Upper lobe of right lung (tissue), 1 donor: ENCODE measurements around the gene TENM4. TPM values are rescaled to one million over a fixed set of nuclear protein-coding genes. Genes with fewer than 3 reads are reported as not detected.
A peak's percentile ranks its signal among the peaks of the same experiment; 100 is the strongest.

Experiments used
- ATAC-seq: fragments of 200-7000 bp; cut with Tn5 transposase; one replicate; pipeline ENCODE4 v1.9.1; 2020; ENCODE audit warnings: mild to moderate bottlenecking, moderate library complexity
- DNase-seq: peaks from one replicate; pipeline ENCODE4 v3.0.0-alpha.2; 2020
- H3K27ac ChIP-seq: fragments of 200-600 bp; one replicate; pipeline ENCODE4 v1.8.0; 2022
- H3K27me3 ChIP-seq: fragments of 200-600 bp; one replicate; pipeline ENCODE4 v1.8.0; 2022; ENCODE audit warnings: mild to moderate bottlenecking
- H3K36me3 ChIP-seq: fragments of 200-600 bp; one replicate; pipeline ENCODE4 v1.8.0; 2022
- H3K4me1 ChIP-seq: fragments of 200-600 bp; one replicate; pipeline ENCODE4 v1.8.0; 2022
- H3K4me3 ChIP-seq: fragments of 200-600 bp; one replicate; pipeline ENCODE4 v1.8.0; 2022; ENCODE audit warnings: mild to moderate bottlenecking
- H3K9me3 ChIP-seq: fragments of 200-600 bp; one replicate; pipeline ENCODE4 v1.8.0; 2022
- CTCF ChIP-seq: fragments of 200-600 bp; IDR thresholded peaks from one replicate; pipeline ENCODE4 v1.8.0; 2022; ENCODE audit warnings: antibody characterized with exemption
- intact Hi-C: fragments of 100-400 bp; cut with DNase I; formaldehyde crosslinking; loops from one replicate; pipeline ENCODE4 v1.11.0; 2022
- total RNA-seq: library from RNA; stranded (reverse); fragmentation: NEBNext Ultra II Directional; extraction: Animal tissue kit (Norgen Biotek cat#: 25700); gene quantifications from one replicate; pipeline ENCODE4 v1.2.1, GENCODE V29; 2021
- donor health status: DM: no; HTN: yes; CAD: no; lungs with severe emphysema.

TENM4 gene
- total RNA-seq, 1 donor from 2014 or later, result 4.3 TPM

- Histone ChIP-seq H3K4me1 (peaks cover 3% of the 10 kb centered on the region), H3K36me3 (no peaks in the 10 kb centered on the region), H3K4me3 (no peak overlapping the region), H3K27me3 (no peaks in the 10 kb centered on the region), H3K9me3 (no peaks in the 10 kb centered on the region), H3K27ac (no peak overlapping the region)
- intact Hi-C loops, result no loop called here
- no peak for DNase-seq
- no peak for ATAC-seq
- TF ChIP-seq CTCF, result no peak
These were observed 708.6 kb downstream of the TENM4 start for GRCh38 chr11:78732246-78732645.

GRCh38 chr11:78731027-78731426 is 709.8 kb downstream of the TENM4 start:
- Histone ChIP-seq H3K4me1 (peaks cover 3% of the 10 kb centered on the region), H3K27ac (no peak overlapping the region), H3K9me3 (no peaks in the 10 kb centered on the region), H3K4me3 (no peak overlapping the region), H3K36me3 (no peaks in the 10 kb centered on the region), H3K27me3 (no peaks in the 10 kb centered on the region)
- no peak for TF ChIP-seq CTCF
- ATAC-seq, result peak; percentile 36
- intact Hi-C loops, result no loop called here
- no peak for DNase-seq

GRCh38 chr11:78730267-78730824 is 710.5 kb downstream of the TENM4 start:
- Histone ChIP-seq H3K4me1 (peaks cover 3% of the 10 kb centered on the region), H3K27ac (no peak overlapping the region), H3K9me3 (no peaks in the 10 kb centered on the region), H3K36me3 (no peaks in the 10 kb centered on the region), H3K4me3 (no peak overlapping the region), H3K27me3 (no peaks in the 10 kb centered on the region)
- no peak for TF ChIP-seq CTCF
- intact Hi-C loops, result no loop called here
- ATAC-seq, result no peak
- no peak for DNase-seq

- peaks cover 3% of the 10 kb centered on the region for H3K4me1 ChIP-seq
- H3K27ac ChIP-seq, result no peak overlapping the region
- no peaks in the 10 kb centered on the region for H3K36me3 ChIP-seq
- ATAC-seq, result peak; percentile 79
- no peaks in the 10 kb centered on the region for H3K9me3 ChIP-seq
- H3K27me3 ChIP-seq, result no peaks in the 10 kb centered on the region
- no peak for DNase-seq
- H3K4me3 ChIP-seq, result no peak overlapping the region
- intact Hi-C loops, result no loop called here
- TF ChIP-seq CTCF, result no peak
These were observed 713.0 kb downstream of the TENM4 start for GRCh38 chr11:78727816-78728215.

- no peak overlapping the region for H3K4me3 ChIP-seq
- H3K9me3 ChIP-seq, result no peaks in the 10 kb centered on the region
- ATAC-seq, result no peak
- TF ChIP-seq CTCF, result no peak
- no peaks in the 10 kb centered on the region for H3K36me3 ChIP-seq
- intact Hi-C loops, result no loop called here
- no peaks in the 10 kb centered on the region for H3K27me3 ChIP-seq
- no peaks in the 10 kb centered on the region for H3K4me1 ChIP-seq
- no peak for DNase-seq
- H3K27ac ChIP-seq, result no peak overlapping the region
These were observed 715.6 kb downstream of the TENM4 start for GRCh38 chr11:78725200-78725599.

- DNase-seq (no peak), ATAC-seq (no peak)
- Histone ChIP-seq H3K27ac (no peak overlapping the region), H3K36me3 (no peaks in the 10 kb centered on the region), H3K27me3 (no peaks in the 10 kb centered on the region), H3K4me1 (no peaks in the 10 kb centered on the region), H3K4me3 (no peak overlapping the region), H3K9me3 (no peaks in the 10 kb centered on the region)
- intact Hi-C loops, result no loop called here
- TF ChIP-seq CTCF, result no peak
These were observed 718.0 kb downstream of the TENM4 start for GRCh38 chr11:78722786-78723185.
